NCI-H82 treated with DMSO at 0.1 percent for 48 hours (cell line): ENCODE data around the gene IQCC.

Source experiments
- DNase-seq: peaks from one replicate; lab custom pipeline; 2025; ENCODE audit not compliant: unreplicated experiment; lab: John Stamatoyannopoulos, UW

IQCC gene

GRCh38 chr1:32195531-32195930 is 9.9 kb upstream of the IQCC start:
- DNase-seq = no peak

GRCh38 chr1:32195972-32196823 is 9.3 kb upstream of the IQCC start:
- DNase-seq = no peak

GRCh38 chr1:32197074-32197473 is 8.4 kb upstream of the IQCC start:
- DNase-seq = no peak

- no peak for DNase-seq
Observed at GRCh38 chr1:32197837-32198236, 7.6 kb upstream of the IQCC start.

- no peak for DNase-seq
Observed at GRCh38 chr1:32198237-32199042, 7.0 kb upstream of the IQCC start.

- DNase-seq = no peak
Observed at GRCh38 chr1:32199043-32199716, 6.3 kb upstream of the IQCC start.

- no peak for DNase-seq
Observed at GRCh38 chr1:32199717-32200072, 5.8 kb upstream of the IQCC start.

GRCh38 chr1:32200226-32201010 is 5.1 kb upstream of the IQCC start, which contains the start of gene CCDC28B:
Gene CCDC28B (plus strand): TSS chr1:32200595. CDS start chr1:32201936, 1,341 bp downstream.
- peak; percentile 50 for DNase-seq

- peak; percentile 48 for DNase-seq
Observed at GRCh38 chr1:32201011-32201855, 4.2 kb upstream of the IQCC start.

GRCh38 chr1:32204943-32205361 is 519 bp upstream of the IQCC start:
- DNase-seq = no peak

- no peak for DNase-seq
Observed at GRCh38 chr1:32208469-32208868, 3.0 kb downstream of the IQCC start.

GRCh38 chr1:32208891-32209328 is 3.4 kb downstream of the IQCC start, which contains the start of gene DCDC2B:
Gene DCDC2B (plus strand): TSS chr1:32209089. CDS start chr1:32209094, 5 bp downstream.
- peak; percentile 69 for DNase-seq

- DNase-seq = peak; percentile 49
Observed at GRCh38 chr1:32215629-32216480, 10.4 kb downstream of the IQCC start.

- DNase-seq = no peak
Observed at GRCh38 chr1:32216566-32216965, 11.1 kb downstream of the IQCC start.

- no peak for DNase-seq
Observed at GRCh38 chr1:32219022-32219421, 13.6 kb downstream of the IQCC start.

GRCh38 chr1:32220746-32221580 is 15.5 kb downstream of the IQCC start:
- no peak for DNase-seq

GRCh38 chr1:32221581-32221979 is 16.1 kb downstream of the IQCC start:
- no peak for DNase-seq
